Transverse colon (tissue), 4 donors: ENCODE results near the gene KDM1B. TPM values are rescaled to one million over a fixed set of nuclear protein-coding genes. Genes with fewer than 3 reads are reported as not detected.

Source experiments
- DNase-seq: peaks from one replicate; pipeline ENCODE4 v3.0.0-alpha.2; 2019
- H3K27ac ChIP-seq, 4 donors: fragments of 200-600 bp; sonication (generic); 2 replicates each; pipeline ENCODE4 v1.5.1; 2016 to 2018; ENCODE audit warnings: inconsistent platforms in 4 of 4
- H3K27me3 ChIP-seq: fragments of 200-600 bp; sonication (generic); 2 replicates; pipeline ENCODE4 v1.5.1; 2017; ENCODE audit warnings: inconsistent platforms
- H3K36me3 ChIP-seq, 4 donors: fragments of 200-600 bp; sonication (generic); 2 replicates each; pipeline ENCODE4 v1.5.1; 2017 to 2019; ENCODE audit warnings: inconsistent platforms in 4 of 4
- H3K4me1 ChIP-seq, 4 donors: fragments of 200-600 bp; sonication (generic); 2 replicates each; pipeline ENCODE4 v1.5.1; 2017 to 2020; ENCODE audit warnings: inconsistent platforms in 4 of 4
- H3K4me3 ChIP-seq, 4 donors: fragments of 200-600 bp; sonication (generic); 1 replicate in 1 of 4; 2 replicates in 3 of 4; pipeline versions ENCODE4 v1.5.1 to v1.6.1; 2017 to 2019; ENCODE audit warnings: inconsistent platforms in 4 of 4
- H3K9me3 ChIP-seq, 2 donors: fragments of 200-600 bp; sonication (generic); 2 replicates each; pipeline ENCODE4 v1.5.1; 2017 to 2019; ENCODE audit warnings: inconsistent platforms in 2 of 2
- CTCF ChIP-seq, 5 experiments: fragments of 200-600 bp in 3 of 5; fragments of 450-650 bp in 2 of 5; sonication (generic) in 3 of 5; IDR thresholded peaks; 1 replicate in 2 of 5; 2 replicates in 3 of 5; pipeline ENCODE4 v1.5.1; 2016 to 2017; ENCODE audit warnings: antibody characterized with exemption in 5 of 5, inconsistent platforms in 3 of 5, mild to moderate bottlenecking in 2 of 5, moderate library complexity in 1 of 5
- EP300 ChIP-seq: sonication (generic); formaldehyde crosslinking; IDR thresholded peaks from one replicate; pipeline ENCODE4 v1.6.1; 2017; ENCODE audit warnings: antibody characterized with exemption, low read depth
- POLR2A ChIP-seq: fragments of 450-650 bp; IDR thresholded peaks from one replicate; pipeline ENCODE4 v1.6.1; 2016; ENCODE audit warnings: antibody characterized with exemption, mild to moderate bottlenecking, moderate library complexity
- POLR2AphosphoS5 ChIP-seq, 3 donors: sonication (generic); formaldehyde crosslinking; IDR thresholded peaks; one replicate each; pipeline ENCODE4 v1.6.1; 2016; ENCODE audit warnings: antibody characterized with exemption in 3 of 3
- WGBS, 2 donors: methylation state at CpG; one replicate each; pipeline ENCODE4 v1.1.5; 2018; ENCODE audit warnings: low coverage in 1 of 2; 5-methylcytosine and 5-hydroxymethylcytosine counted together
- in situ Hi-C, 4 donors: fragments of 200-750 bp; cut with MboI; loops; one replicate each; pipeline versions ENCODE4 v1.15.0 to v1.15.1; 2017; ENCODE audit warnings: low sequenced_read_pairs in 3 of 4, low pct_ligation_motif_present in 1 of 4, low pct_unique_long_range_greater_than_20kb in 1 of 4
- intact Hi-C: fragments of 100-400 bp; cut with DNase I; formaldehyde crosslinking; loops from one replicate; pipeline ENCODE4 v1.15.1; 2023; ENCODE audit warnings: low total_unique reads
- total RNA-seq, 4 donors: library from RNA; depleted of rRNA; stranded (reverse); fragments of >200 nt; gene quantifications; one replicate each; pipeline ENCODE4 v1.1.0, GENCODE V29; 2016

Gene KDM1B
- total RNA-seq, result 10 to 100 TPM; 18.9 to 70.7 (median 40.0) TPM

- WGBS, 2 donors, result 0 to 1% methylated on average over 7 to 44 of the region's 87 CpGs
- in situ Hi-C loops, result no loop called here
Measured at GRCh38 chr6:18155150-18155863, at the start of gene KDM1B. Gene KDM1B (plus strand): TSS chr6:18155422. CDS start chr6:18159896, 4,474 bp downstream.

GRCh38 chr6:18107061-18107460, 48.2 kb upstream of the KDM1B start:
- DNase-seq, result no peak
- intact Hi-C loops (no loop called here), in situ Hi-C loops (loop anchor here (25.0 kb wide), 3 partner anchors 120 to 520 kb away; partner anchors contain the start of gene KIF13A (in 1 of the 4))
- no peaks in the 10 kb centered on the region for H3K4me1 ChIP-seq
- no peaks in the 10 kb centered on the region for H3K36me3 ChIP-seq
- H3K27me3 ChIP-seq, result no peaks in the 10 kb centered on the region
- H3K27ac ChIP-seq, result no peak overlapping the region
- H3K9me3 ChIP-seq, result peaks cover 0 to 3% of the 10 kb centered on the region in 2 donors
- TF ChIP-seq EP300, result no peak
- no peak for TF ChIP-seq POLR2AphosphoS5 (IDR thresholded peaks at IDR 0.05)
- WGBS, 2 donors, result 91 to 100% methylated on average over 1 of the region's 1 CpG
- H3K4me3 ChIP-seq, result no peak overlapping the region

More at GRCh38 chr6:18155150-18155863, at the start of gene KDM1B:
- intact Hi-C loops, result loop anchor here (10.0 kb wide), 1 partner anchor 109 kb away; the partner anchor contains the start of gene DEK
- Histone ChIP-seq H3K27me3 (no peaks in the 10 kb centered on the region), H3K4me3 (peak within 1 kb of the TSS; percentile 87 to 96 (median 89)), H3K4me1 (peaks cover 0 to 31% (median 17%) of the 10 kb centered on the region in 4 donors), H3K36me3 (peaks cover 0 to 5% (median 0%) of the 10 kb centered on the region in 4 donors), H3K9me3 (no peaks in the 10 kb centered on the region), H3K27ac (peak within 1 kb of the TSS; percentile 94 to 98 (median 95))
- DNase-seq, result peak; percentile 99
- TF ChIP-seq CTCF (IDR thresholded peaks at IDR 0.05) (no peak), POLR2AphosphoS5 (IDR thresholded peaks at IDR 0.05) (peak; percentile 56 to 74 (median 59)), POLR2A (peak; percentile 10)

- Histone ChIP-seq H3K4me3 (no peak overlapping the region), H3K36me3 (no peaks in the 10 kb centered on the region), H3K9me3 (peaks cover 0 to 3% of the 10 kb centered on the region in 2 donors), H3K4me1 (no peaks in the 10 kb centered on the region), H3K27ac (no peak overlapping the region), H3K27me3 (no peaks in the 10 kb centered on the region)
- in situ Hi-C loops (loop anchor here (25.0 kb wide), 3 partner anchors 123 to 523 kb away; partner anchors contain the start of gene KIF13A (in 1 of the 4)), intact Hi-C loops (no loop called here)
- TF ChIP-seq EP300 (no peak), POLR2A (no peak), CTCF (IDR thresholded peaks at IDR 0.05) (no peak), POLR2AphosphoS5 (IDR thresholded peaks at IDR 0.05) (no peak)
- DNase-seq, result no peak
Measured at GRCh38 chr6:18110162-18110561, 45.1 kb upstream of the KDM1B start.

- in situ Hi-C loops, result loop anchor here (25.0 kb wide), 3 partner anchors 128 to 528 kb away; partner anchors contain the start of gene KIF13A (in 1 of the 4)
- no peak for DNase-seq
- Histone ChIP-seq H3K4me1 (peaks cover 0 to 6% (median 2%) of the 10 kb centered on the region in 4 donors), H3K36me3 (no peaks in the 10 kb centered on the region), H3K27me3 (no peaks in the 10 kb centered on the region), H3K9me3 (no peaks in the 10 kb centered on the region), H3K27ac (no peak overlapping the region), H3K4me3 (no peak overlapping the region)
- WGBS, 2 donors, result 80 to 81% methylated on average over 1 to 2 of the region's 2 CpGs
- no peak for TF ChIP-seq POLR2A
- no peak for TF ChIP-seq POLR2AphosphoS5 (IDR thresholded peaks at IDR 0.05)
- no peak for TF ChIP-seq CTCF (IDR thresholded peaks at IDR 0.05)
- TF ChIP-seq EP300, result no peak
- intact Hi-C loops, result no loop called here
Measured at GRCh38 chr6:18115356-18115755, 39.9 kb upstream of the KDM1B start.
